Parathyroid adenoma (tissue), 2 donors: Measurements from ENCODE around the gene GART.

Source experiments
- H2AFZ ChIP-seq: fragments of 300-600 bp; sonication (generic); one replicate; pipeline ENCODE4 v1.7.0; 2017; ENCODE audit warnings: antibody characterized with exemption, mild to moderate bottlenecking
- H3K27ac ChIP-seq: fragments of 300-600 bp; sonication (generic); one replicate; pipeline ENCODE4 v1.7.0; 2017
- H3K27me3 ChIP-seq: fragments of 300-600 bp; sonication (generic); one replicate; pipeline ENCODE4 v1.7.0; 2017; ENCODE audit warnings: low read length; ENCODE audit not compliant: control insufficient read depth, insufficient read depth
- H3K36me3 ChIP-seq: fragments of 300-600 bp; sonication (generic); one replicate; pipeline ENCODE4 v1.7.0; 2017; ENCODE audit warnings: low read length; ENCODE audit not compliant: control insufficient read depth, insufficient read depth
- H3K4me1 ChIP-seq: fragments of 300-600 bp; sonication (generic); one replicate; pipeline ENCODE4 v1.7.0; 2017; ENCODE audit warnings: control low read depth
- H3K4me2 ChIP-seq: fragments of 300-600 bp; sonication (generic); one replicate; pipeline ENCODE4 v1.7.0; 2017; ENCODE audit warnings: low read length
- H3K4me3 ChIP-seq: fragments of 300-600 bp; sonication (generic); one replicate; pipeline ENCODE4 v1.7.0; 2017; ENCODE audit warnings: low read depth, low read length
- H3K79me2 ChIP-seq: fragments of 300-600 bp; sonication (generic); one replicate; pipeline ENCODE4 v1.7.0; 2017; ENCODE audit warnings: control low read depth
- H3K9ac ChIP-seq: fragments of 300-600 bp; sonication (generic); one replicate; pipeline ENCODE4 v1.7.0; 2017; ENCODE audit warnings: mild to moderate bottlenecking
- H3K9me3 ChIP-seq: fragments of 300-600 bp; sonication (generic); one replicate; pipeline ENCODE4 v1.7.0; 2017; ENCODE audit warnings: low read length; ENCODE audit not compliant: control insufficient read depth
- TF ChIP-seq, protein P1 (sequence below): fragments of 300-600 bp; sonication (generic); IDR thresholded peaks from one replicate; pipeline ENCODE4 v1.7.0; 2017; ENCODE audit warnings: antibody characterized with exemption, mild to moderate bottlenecking
- donor health status: primary hyperparathyroidism.

GART gene

DNA sequence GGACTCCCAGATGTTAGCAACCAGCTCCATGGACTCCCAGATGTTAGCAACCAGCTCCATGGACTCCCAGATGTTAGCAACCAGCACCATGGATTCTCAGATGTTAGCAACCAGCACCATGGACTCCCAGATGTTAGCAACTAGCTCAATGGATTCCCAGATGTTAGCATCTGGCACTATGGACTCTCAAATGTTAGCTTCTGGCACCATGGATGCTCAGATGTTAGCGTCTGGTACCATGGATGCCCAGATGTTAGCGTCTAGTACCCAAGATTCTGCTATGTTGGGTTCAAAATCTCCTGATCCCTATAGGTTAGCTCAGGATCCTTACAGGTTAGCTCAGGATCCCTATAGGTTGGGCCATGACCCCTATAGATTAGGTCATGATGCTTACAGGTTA, 9.7 kb upstream of the GART start:
- Histone ChIP-seq H3K27me3 (no peaks in the 10 kb centered on the region), H3K9ac (no peak overlapping the region), H3K79me2 (peaks cover 26% of the 10 kb centered on the region), H2AFZ (no peak overlapping the region), H3K4me3 (no peak overlapping the region), H3K36me3 (peaks cover 3% of the 10 kb centered on the region), H3K9me3 (no peaks in the 10 kb centered on the region), H3K4me2 (no peak overlapping the region), H3K4me1 (no peaks in the 10 kb centered on the region), H3K27ac (no peak overlapping the region)
- TF ChIP-seq, protein P1, sequence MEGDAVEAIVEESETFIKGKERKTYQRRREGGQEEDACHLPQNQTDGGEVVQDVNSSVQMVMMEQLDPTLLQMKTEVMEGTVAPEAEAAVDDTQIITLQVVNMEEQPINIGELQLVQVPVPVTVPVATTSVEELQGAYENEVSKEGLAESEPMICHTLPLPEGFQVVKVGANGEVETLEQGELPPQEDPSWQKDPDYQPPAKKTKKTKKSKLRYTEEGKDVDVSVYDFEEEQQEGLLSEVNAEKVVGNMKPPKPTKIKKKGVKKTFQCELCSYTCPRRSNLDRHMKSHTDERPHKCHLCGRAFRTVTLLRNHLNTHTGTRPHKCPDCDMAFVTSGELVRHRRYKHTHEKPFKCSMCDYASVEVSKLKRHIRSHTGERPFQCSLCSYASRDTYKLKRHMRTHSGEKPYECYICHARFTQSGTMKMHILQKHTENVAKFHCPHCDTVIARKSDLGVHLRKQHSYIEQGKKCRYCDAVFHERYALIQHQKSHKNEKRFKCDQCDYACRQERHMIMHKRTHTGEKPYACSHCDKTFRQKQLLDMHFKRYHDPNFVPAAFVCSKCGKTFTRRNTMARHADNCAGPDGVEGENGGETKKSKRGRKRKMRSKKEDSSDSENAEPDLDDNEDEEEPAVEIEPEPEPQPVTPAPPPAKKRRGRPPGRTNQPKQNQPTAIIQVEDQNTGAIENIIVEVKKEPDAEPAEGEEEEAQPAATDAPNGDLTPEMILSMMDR = no peak

- Histone ChIP-seq H3K9me3 (no peaks in the 10 kb centered on the region), H3K9ac (no peak overlapping the region), H3K4me3 (no peak overlapping the region), H3K27me3 (no peaks in the 10 kb centered on the region), H3K4me1 (no peaks in the 10 kb centered on the region), H2AFZ (no peak overlapping the region), H3K79me2 (peaks cover 24% of the 10 kb centered on the region), H3K27ac (no peak overlapping the region), H3K4me2 (no peak overlapping the region), H3K36me3 (peaks cover 3% of the 10 kb centered on the region)
- TF ChIP-seq, protein P1 = no peak
Measured at GRCh38 chr21:33550772-33551660, 9.1 kb upstream of the GART start.

DNA sequence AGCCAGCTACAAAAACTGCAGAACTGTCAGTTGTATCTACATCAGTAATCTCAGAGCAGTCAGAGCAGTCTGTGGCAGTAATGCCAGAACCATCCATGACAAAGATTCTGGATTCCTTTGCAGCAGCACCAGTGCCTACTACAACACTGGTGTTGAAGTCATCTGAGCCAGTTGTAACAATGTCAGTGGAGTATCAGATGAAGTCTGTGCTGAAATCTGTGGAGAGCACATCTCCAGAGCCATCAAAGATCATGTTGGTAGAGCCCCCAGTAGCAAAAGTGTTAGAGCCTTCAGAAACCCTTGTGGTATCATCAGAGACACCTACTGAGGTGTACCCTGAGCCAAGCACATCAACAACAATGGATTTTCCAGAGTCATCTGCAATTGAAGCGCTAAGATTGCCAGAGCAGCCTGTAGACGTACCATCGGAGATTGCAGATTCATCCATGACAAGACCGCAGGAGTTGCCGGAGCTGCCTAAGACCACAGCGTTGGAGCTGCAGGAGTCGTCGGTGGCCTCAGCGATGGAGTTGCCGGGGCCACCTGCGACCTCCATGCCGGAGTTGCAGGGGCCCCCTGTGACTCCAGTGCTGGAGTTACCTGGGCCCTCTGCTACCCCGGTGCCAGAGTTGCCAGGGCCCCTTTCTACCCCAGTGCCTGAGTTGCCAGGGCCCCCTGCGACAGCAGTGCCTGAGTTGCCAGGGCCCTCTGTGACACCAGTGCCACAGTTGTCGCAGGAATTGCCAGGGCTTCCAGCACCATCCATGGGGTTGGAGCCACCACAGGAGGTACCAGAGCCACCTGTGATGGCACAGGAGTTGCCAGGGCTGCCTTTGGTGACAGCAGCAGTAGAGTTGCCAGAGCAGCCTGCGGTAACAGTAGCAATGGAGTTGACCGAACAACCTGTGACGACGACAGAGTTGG, 8.2 kb upstream of the GART start:
- no peaks in the 10 kb centered on the region for H3K9me3 ChIP-seq
- no peaks in the 10 kb centered on the region for H3K27me3 ChIP-seq
- H3K79me2 ChIP-seq = peaks cover 24% of the 10 kb centered on the region
- peaks cover 3% of the 10 kb centered on the region for H3K36me3 ChIP-seq
- H3K4me3 ChIP-seq = no peak overlapping the region
- no peak overlapping the region for H3K4me2 ChIP-seq
- no peak overlapping the region for H3K27ac ChIP-seq
- H2AFZ ChIP-seq = no peak overlapping the region
- TF ChIP-seq, protein P1 = no peak
- no peak overlapping the region for H3K9ac ChIP-seq
- H3K4me1 ChIP-seq = no peaks in the 10 kb centered on the region

DNA sequence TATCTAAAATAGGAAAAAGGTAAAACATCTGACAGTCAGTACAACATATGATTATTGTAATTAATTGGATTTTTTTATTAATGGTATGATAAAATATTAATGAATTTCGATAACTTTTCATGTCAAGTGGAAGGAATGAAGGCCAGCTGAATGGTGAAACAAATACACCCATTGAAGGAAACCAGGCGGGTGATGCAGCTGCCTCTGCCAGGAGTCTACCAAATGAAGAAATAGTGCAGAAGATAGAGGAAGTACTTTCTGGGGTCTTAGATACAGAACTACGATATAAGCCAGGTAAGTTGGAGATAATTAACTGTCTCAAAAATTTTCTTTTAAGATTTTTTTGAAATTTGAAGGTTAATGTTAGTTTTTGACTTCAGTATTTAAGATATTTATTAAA, 4.2 kb upstream of the GART start:
- Histone ChIP-seq H3K27me3 (no peaks in the 10 kb centered on the region), H3K4me2 (no peak overlapping the region), H3K27ac (no peak overlapping the region), H3K9me3 (no peaks in the 10 kb centered on the region), H3K9ac (no peak overlapping the region), H3K4me1 (no peaks in the 10 kb centered on the region), H2AFZ (no peak overlapping the region), H3K4me3 (no peak overlapping the region), H3K79me2 (peaks cover 16% of the 10 kb centered on the region), H3K36me3 (peaks cover 3% of the 10 kb centered on the region)
- TF ChIP-seq, protein P1 = no peak
